Gastroesophageal sphincter (tissue), 3 donors: ENCODE results near the gene TSHZ3.

Source experiments
- CTCF ChIP-seq, 4 experiments: fragments of 200-600 bp in 2 of 4; fragments of 450-650 bp in 2 of 4; sonication (generic) in 1 of 4; IDR thresholded peaks; one replicate each; pipeline ENCODE4 v1.5.1; 2017 to 2019; ENCODE audit warnings: antibody characterized with exemption in 4 of 4, mild to moderate bottlenecking in 2 of 4, moderate library complexity in 2 of 4
- EP300 ChIP-seq: sonication (generic); formaldehyde crosslinking; IDR thresholded peaks from one replicate; pipeline ENCODE4 v1.6.1; 2017; ENCODE audit warnings: antibody characterized with exemption, mild to moderate bottlenecking
- POLR2A ChIP-seq, 2 donors: fragments of 450-650 bp; IDR thresholded peaks; one replicate each; pipeline ENCODE4 v1.6.1; 2017; ENCODE audit warnings: antibody characterized with exemption in 2 of 2, mild to moderate bottlenecking in 2 of 2, moderate library complexity in 1 of 2

- no peak for TF ChIP-seq POLR2A (IDR thresholded peaks at IDR 0.05)
- no peak for TF ChIP-seq CTCF (IDR thresholded peaks at IDR 0.05)
- TF ChIP-seq EP300, result no peak
Measured at GRCh38 chr19:31303262-31303815, 45.9 kb downstream of the TSHZ3 start.
